Uterus (tissue), 4 donors: ENCODE results near the gene ALOX5. TPM values are rescaled to one million over a fixed set of nuclear protein-coding genes. Genes with fewer than 3 reads are reported as not detected.

Experiments
- DNase-seq, 2 donors: peaks; one replicate each; pipeline ENCODE4 v3.0.0-alpha.2; 2019 to 2020
- H3K27ac ChIP-seq, 2 donors: fragments of 200-600 bp; sonication (generic); 1 replicate in 1 of 2; 2 replicates in 1 of 2; pipeline ENCODE4 v1.5.1; 2016 to 2018
- H3K27me3 ChIP-seq, 2 donors: fragments of 200-600 bp; sonication (generic); one replicate each; pipeline ENCODE4 v1.5.1; 2018 to 2019; ENCODE audit warnings: control low read depth in 1 of 2
- H3K36me3 ChIP-seq, 2 donors: fragments of 200-600 bp; sonication (generic); one replicate each; pipeline ENCODE4 v1.5.1; 2019; ENCODE audit warnings: control low read depth in 1 of 2
- H3K4me1 ChIP-seq, 2 donors: fragments of 200-600 bp; sonication (generic); one replicate each; pipeline ENCODE4 v1.5.1; 2018 to 2019; ENCODE audit warnings: control low read depth in 1 of 2
- H3K4me3 ChIP-seq, 2 donors: fragments of 200-600 bp; sonication (generic); 1 replicate in 1 of 2; 2 replicates in 1 of 2; pipeline ENCODE4 v1.5.1; 2018 to 2019; ENCODE audit warnings: mild to moderate bottlenecking in 1 of 2
- H3K9me3 ChIP-seq, 2 donors: fragments of 200-600 bp; sonication (generic); one replicate each; pipeline ENCODE4 v1.5.1; 2019; ENCODE audit warnings: control low read depth in 1 of 2
- CTCF ChIP-seq, 4 experiments: fragments of 200-600 bp in 2 of 4; fragments of 450-650 bp in 2 of 4; sonication (generic) in 2 of 4; IDR thresholded peaks; one replicate each; pipeline ENCODE4 v1.5.1; 2016 to 2019; ENCODE audit warnings: antibody characterized with exemption in 4 of 4, mild to moderate bottlenecking in 2 of 4, moderate library complexity in 1 of 4
- POLR2A ChIP-seq, 2 donors: fragments of 450-650 bp; IDR thresholded peaks; one replicate each; pipeline ENCODE4 v1.6.1; 2016; ENCODE audit warnings: antibody characterized with exemption in 2 of 2, mild to moderate bottlenecking in 1 of 2, moderate library complexity in 1 of 2
- intact Hi-C: fragments of 100-400 bp; cut with DNase I; formaldehyde crosslinking; loops from one replicate; pipeline ENCODE4 v1.15.1; 2023; ENCODE audit warnings: low total_unique reads
- total RNA-seq, 4 donors: library from RNA; depleted of rRNA in 3 of 4; stranded (reverse); fragments of >200 nt in 3 of 4; gene quantifications; one replicate each; pipeline versions ENCODE4 v1.1.0 to v1.2.4, GENCODE V29; 2014 to 2023
- donor health status: DM: yes; HTN: yes; CAD: no.

Gene ALOX5
- total RNA-seq, 4 donors from 2014 or later, result 3.5 to 32.5 (median 10.6) TPM

GRCh38 chr10:45443101-45444009 lies 69.3 kb downstream of the ALOX5 start:
- no peak overlapping the region for H3K27ac ChIP-seq
- no peaks in the 10 kb centered on the region for H3K4me1 ChIP-seq
- no peak for DNase-seq
- H3K4me3 ChIP-seq, result no peak overlapping the region
- TF ChIP-seq POLR2A (IDR thresholded peaks at IDR 0.05) (no peak), CTCF (IDR thresholded peaks at IDR 0.05) (no peak)
- H3K9me3 ChIP-seq, result no peaks in the 10 kb centered on the region
- no peaks in the 10 kb centered on the region for H3K36me3 ChIP-seq
- intact Hi-C loops, result no loop called here
- no peaks in the 10 kb centered on the region for H3K27me3 ChIP-seq

- no peaks in the 10 kb centered on the region for H3K27me3 ChIP-seq
- H3K4me3 ChIP-seq, result no peak overlapping the region
- H3K27ac ChIP-seq, result no peak overlapping the region
- intact Hi-C loops, result no loop called here
- no peaks in the 10 kb centered on the region for H3K9me3 ChIP-seq
- no peaks in the 10 kb centered on the region for H3K36me3 ChIP-seq
- no peak for DNase-seq
- H3K4me1 ChIP-seq, result no peaks in the 10 kb centered on the region
- TF ChIP-seq CTCF (IDR thresholded peaks at IDR 0.05) (no peak), POLR2A (IDR thresholded peaks at IDR 0.05) (no peak)
These were observed 70.0 kb downstream of the ALOX5 start for GRCh38 chr10:45444022-45444421.

GRCh38 chr10:45444976-45445898 lies 71.2 kb downstream of the ALOX5 start:
- Histone ChIP-seq H3K36me3 (no peaks in the 10 kb centered on the region), H3K27me3 (no peaks in the 10 kb centered on the region), H3K27ac (no peak overlapping the region), H3K9me3 (no peaks in the 10 kb centered on the region), H3K4me3 (no peak overlapping the region), H3K4me1 (no peaks in the 10 kb centered on the region)
- no peak for DNase-seq
- no peak for TF ChIP-seq POLR2A (IDR thresholded peaks at IDR 0.05)
- no peak for TF ChIP-seq CTCF (IDR thresholded peaks at IDR 0.05)
- intact Hi-C loops, result no loop called here

- Histone ChIP-seq H3K4me1 (no peaks in the 10 kb centered on the region), H3K27me3 (no peaks in the 10 kb centered on the region), H3K4me3 (no peak overlapping the region), H3K9me3 (no peaks in the 10 kb centered on the region), H3K36me3 (no peaks in the 10 kb centered on the region), H3K27ac (no peak overlapping the region)
- intact Hi-C loops, result no loop called here
- TF ChIP-seq CTCF (IDR thresholded peaks at IDR 0.05), result no peak
- TF ChIP-seq POLR2A (IDR thresholded peaks at IDR 0.05), result no peak
- DNase-seq, result no peak
These were observed 72.8 kb downstream of the ALOX5 start for GRCh38 chr10:45446858-45447257.

GRCh38 chr10:45447416-45447815 lies 73.4 kb downstream of the ALOX5 start:
- TF ChIP-seq CTCF (IDR thresholded peaks at IDR 0.05), result no peak
- no peak for TF ChIP-seq POLR2A (IDR thresholded peaks at IDR 0.05)

More at GRCh38 chr10:45447416-45447815, 73.4 kb downstream of the ALOX5 start:
- no peak overlapping the region for H3K27ac ChIP-seq
- intact Hi-C loops, result no loop called here
- no peaks in the 10 kb centered on the region for H3K9me3 ChIP-seq
- no peak for DNase-seq
- H3K27me3 ChIP-seq, result no peaks in the 10 kb centered on the region
- no peaks in the 10 kb centered on the region for H3K36me3 ChIP-seq
- no peaks in the 10 kb centered on the region for H3K4me1 ChIP-seq
- H3K4me3 ChIP-seq, result no peak overlapping the region
